DOHH2 (cell line): ENCODE results near the gene PDE4B.

Source experiments
- H3F3A ChIP-seq: fragments of 200-600 bp; sonication (generic), shearing (Covaris generic); 2 replicates; pipeline ENCODE4 v1.6.0; 2016; ENCODE audit warnings: antibody characterized with exemption, mild to moderate bottlenecking; ENCODE audit not compliant: control insufficient read depth, insufficient read depth
- H3K27ac ChIP-seq: fragments of 200-600 bp; sonication (generic); 2 replicates; pipeline ENCODE4 v1.5.1; 2014; ENCODE audit warnings: low read depth, mild to moderate bottlenecking, low read length, moderate library complexity
- H3K27me3 ChIP-seq: fragments of 200-600 bp; sonication (generic); 2 replicates; pipeline ENCODE4 v1.6.1; 2014; ENCODE audit warnings: mild to moderate bottlenecking, low read length, mixed read lengths; ENCODE audit not compliant: control insufficient read depth
- H3K36me3 ChIP-seq: fragments of 200-600 bp; sonication (generic); 2 replicates; pipeline ENCODE4 v1.6.1; 2014; ENCODE audit warnings: mild to moderate bottlenecking, low read length, moderate library complexity, mixed read lengths; ENCODE audit not compliant: control insufficient read depth
- H3K4me1 ChIP-seq: fragments of 200-600 bp; sonication (generic); 2 replicates; pipeline ENCODE4 v1.6.1; 2014; ENCODE audit warnings: mild to moderate bottlenecking, low read length, mixed read lengths; ENCODE audit not compliant: control insufficient read depth
- H3K4me2 ChIP-seq: fragments of 200-600 bp; sonication (generic); 2 replicates; pipeline ENCODE4 v1.6.0; 2014; ENCODE audit warnings: mild to moderate bottlenecking, low read length, moderate library complexity
- H3K4me3 ChIP-seq: fragments of 200-600 bp; sonication (generic); 2 replicates; pipeline ENCODE4 v1.5.1; 2014; ENCODE audit warnings: mild to moderate bottlenecking, low read length, mixed read lengths
- H3K79me2 ChIP-seq: fragments of 200-600 bp; sonication (generic); 2 replicates; pipeline ENCODE4 v1.6.1; 2014; ENCODE audit warnings: mild to moderate bottlenecking, low read length, mixed read lengths; ENCODE audit not compliant: control insufficient read depth
- H3K9me2 ChIP-seq: fragments of 200-600 bp; sonication (generic); replicated peaks from 2 replicates; pipeline ENCODE4 v1.6.1; 2014; ENCODE audit warnings: mild to moderate bottlenecking, low read length, mixed read lengths; ENCODE audit not compliant: control insufficient read depth
- H3K9me3 ChIP-seq: fragments of 200-600 bp; sonication (generic); 2 replicates; pipeline ENCODE4 v1.6.1; 2014; ENCODE audit warnings: antibody characterized with exemption, low read length, mixed read lengths; ENCODE audit not compliant: control insufficient read depth, insufficient read depth
- H4K20me1 ChIP-seq: fragments of 200-600 bp; sonication (generic); 2 replicates; pipeline ENCODE4 v1.6.0; 2014; ENCODE audit warnings: low read depth, mild to moderate bottlenecking, antibody characterized with exemption, low read length, moderate library complexity; ENCODE audit not compliant: control insufficient read depth, insufficient read depth
- EZH2phosphoT487 ChIP-seq: fragments of 200-600 bp; sonication (generic); IDR thresholded peaks from 2 replicates; pipeline ENCODE4 v1.6.1; 2017; ENCODE audit warnings: borderline replicate concordance, mild to moderate bottlenecking, antibody characterized with exemption, low read length, moderate library complexity, mixed read lengths
- TF ChIP-seq, protein P1 (sequence below): fragments of 200-600 bp; sonication (generic); IDR thresholded peaks from one replicate; pipeline ENCODE4 v1.5.1; 2014; ENCODE audit warnings: antibody characterized with exemption, mild to moderate bottlenecking, low read depth, low read length; ENCODE audit not compliant: poor library complexity, severe bottlenecking

Gene PDE4B

GRCh38 chr1:66258404-66259105 is 465.9 kb downstream of the PDE4B start:
- TF ChIP-seq EZH2phosphoT487 = no peak
- TF ChIP-seq, protein P1, sequence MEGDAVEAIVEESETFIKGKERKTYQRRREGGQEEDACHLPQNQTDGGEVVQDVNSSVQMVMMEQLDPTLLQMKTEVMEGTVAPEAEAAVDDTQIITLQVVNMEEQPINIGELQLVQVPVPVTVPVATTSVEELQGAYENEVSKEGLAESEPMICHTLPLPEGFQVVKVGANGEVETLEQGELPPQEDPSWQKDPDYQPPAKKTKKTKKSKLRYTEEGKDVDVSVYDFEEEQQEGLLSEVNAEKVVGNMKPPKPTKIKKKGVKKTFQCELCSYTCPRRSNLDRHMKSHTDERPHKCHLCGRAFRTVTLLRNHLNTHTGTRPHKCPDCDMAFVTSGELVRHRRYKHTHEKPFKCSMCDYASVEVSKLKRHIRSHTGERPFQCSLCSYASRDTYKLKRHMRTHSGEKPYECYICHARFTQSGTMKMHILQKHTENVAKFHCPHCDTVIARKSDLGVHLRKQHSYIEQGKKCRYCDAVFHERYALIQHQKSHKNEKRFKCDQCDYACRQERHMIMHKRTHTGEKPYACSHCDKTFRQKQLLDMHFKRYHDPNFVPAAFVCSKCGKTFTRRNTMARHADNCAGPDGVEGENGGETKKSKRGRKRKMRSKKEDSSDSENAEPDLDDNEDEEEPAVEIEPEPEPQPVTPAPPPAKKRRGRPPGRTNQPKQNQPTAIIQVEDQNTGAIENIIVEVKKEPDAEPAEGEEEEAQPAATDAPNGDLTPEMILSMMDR = no peak
- no peaks in the 10 kb centered on the region for H3K9me2 ChIP-seq
- H3K27me3 ChIP-seq = no peaks in the 10 kb centered on the region
- no peak overlapping the region for H3K4me2 ChIP-seq
- H3K9me3 ChIP-seq = no peaks in the 10 kb centered on the region
- peaks cover 10% of the 10 kb centered on the region for H3K4me1 ChIP-seq
- H3K27ac ChIP-seq = no peak overlapping the region
- H3F3A ChIP-seq = no peaks in the 10 kb centered on the region
- no peak overlapping the region for H3K4me3 ChIP-seq
- H3K36me3 ChIP-seq = no peaks in the 10 kb centered on the region
- no peaks in the 10 kb centered on the region for H4K20me1 ChIP-seq
- H3K79me2 ChIP-seq = no peaks in the 10 kb centered on the region

GRCh38 chr1:66261364-66261763 is 468.7 kb downstream of the PDE4B start:
- Histone ChIP-seq H4K20me1 (no peaks in the 10 kb centered on the region), H3K4me2 (no peak overlapping the region), H3K9me2 (no peaks in the 10 kb centered on the region), H3F3A (no peaks in the 10 kb centered on the region), H3K36me3 (no peaks in the 10 kb centered on the region), H3K27ac (no peak overlapping the region), H3K27me3 (no peaks in the 10 kb centered on the region), H3K4me3 (no peak overlapping the region), H3K79me2 (no peaks in the 10 kb centered on the region), H3K9me3 (no peaks in the 10 kb centered on the region), H3K4me1 (no peaks in the 10 kb centered on the region)
- TF ChIP-seq, protein P1 = no peak

GRCh38 chr1:66262208-66262963 is 469.7 kb downstream of the PDE4B start:
- Histone ChIP-seq H3K36me3 (no peaks in the 10 kb centered on the region), H3K27ac (no peak overlapping the region), H3K4me1 (no peaks in the 10 kb centered on the region), H4K20me1 (no peaks in the 10 kb centered on the region), H3K27me3 (no peaks in the 10 kb centered on the region), H3K79me2 (no peaks in the 10 kb centered on the region), H3K4me3 (no peak overlapping the region), H3K4me2 (no peak overlapping the region), H3K9me2 (no peaks in the 10 kb centered on the region), H3K9me3 (no peaks in the 10 kb centered on the region), H3F3A (no peaks in the 10 kb centered on the region)
- TF ChIP-seq, protein P1 = no peak
- no peak for TF ChIP-seq EZH2phosphoT487
